Stimulated activated CD8-positive, alpha-beta memory T cell treated with anti-CD3 and anti-CD28 coated beads, Interleukin-7, amount 100 ng/mL, for 1 hour (primary cell): ENCODE results near the gene INSL3.
"Not testable (repeated sequence)": the region's sequence is repeated elsewhere in the genome, so short reads cannot be mapped to it uniquely, and the experiment has no call there.

Source experiments
- DNase-seq, 2 donors: peaks; one replicate each; pipeline ENCODE4 v3.0.0-alpha.2; 2020; ENCODE audit warnings: low read depth in 2 of 2

INSL3 gene

GRCh38 chr19:17817668-17818363 lies 3.5 kb downstream of the INSL3 start:
- no peak for DNase-seq

- DNase-seq: no peak
Measured at GRCh38 chr19:17812099-17812498, 9.2 kb downstream of the INSL3 start.

- DNase-seq: no peak
Measured at GRCh38 chr19:17811681-17812080, 9.6 kb downstream of the INSL3 start.

- DNase-seq: no peak
Measured at GRCh38 chr19:17811103-17811502, 10.2 kb downstream of the INSL3 start.

GRCh38 chr19:17807731-17808316 lies 13.5 kb downstream of the INSL3 start:
- no peak for DNase-seq

GRCh38 chr19:17806945-17807344 lies 14.4 kb downstream of the INSL3 start:
- no peak for DNase-seq

- no peak for DNase-seq
Measured at GRCh38 chr19:17805427-17805826, 15.9 kb downstream of the INSL3 start.

GRCh38 chr19:17803264-17803896 lies 17.9 kb downstream of the INSL3 start:
- DNase-seq: no peak

GRCh38 chr19:17802137-17802858 lies 19.0 kb downstream of the INSL3 start:
- DNase-seq: no peak

- not testable (repeated sequence) for DNase-seq
Measured at GRCh38 chr19:17798599-17798998, 22.7 kb downstream of the INSL3 start.

- DNase-seq: no peak
Measured at GRCh38 chr19:17797424-17798201, 23.7 kb downstream of the INSL3 start.

GRCh38 chr19:17796838-17797423 lies 24.4 kb downstream of the INSL3 start:
- DNase-seq: no peak

GRCh38 chr19:17796013-17796837 lies 25.1 kb downstream of the INSL3 start:
- DNase-seq: no peak

- no peak for DNase-seq
Measured at GRCh38 chr19:17795495-17795856, 25.8 kb downstream of the INSL3 start.

GRCh38 chr19:17794731-17795494 lies 26.4 kb downstream of the INSL3 start, which contains the start of gene B3GNT3:
Gene B3GNT3 (plus strand): TSS chr19:17795138. CDS start chr19:17807808, 12,670 bp downstream.
- DNase-seq: no peak

GRCh38 chr19:17794412-17794730 lies 26.9 kb downstream of the INSL3 start:
- no peak for DNase-seq

GRCh38 chr19:17790059-17790780 lies 31.1 kb downstream of the INSL3 start:
- no peak for DNase-seq

- no peak for DNase-seq
Measured at GRCh38 chr19:17788632-17789031, 32.7 kb downstream of the INSL3 start.

GRCh38 chr19:17787274-17787913 lies 33.9 kb downstream of the INSL3 start:
- DNase-seq: no peak
